A673 (cell line): ENCODE data around the gene ZNF205.

ENCODE experiments used
- EZH2 ChIP-seq: fragments of 200-600 bp; sonication (generic); IDR thresholded peaks from 2 replicates; pipeline ENCODE4 v1.6.1; 2017; ENCODE audit warnings: borderline replicate concordance, low read depth, mild to moderate bottlenecking, mixed read lengths, antibody characterized with exemption, low read length; ENCODE audit not compliant: poor library complexity, severe bottlenecking
- TF ChIP-seq, protein P1 (sequence below): fragments of 300-800, 200-600 bp; sonication (generic); conservative IDR thresholded peaks from 2 replicates; pipeline ENCODE4 v1.5.1; 2017; ENCODE audit warnings: low read depth, mild to moderate bottlenecking, antibody characterized with exemption, low read length, moderate library complexity, mixed read lengths

DNA sequence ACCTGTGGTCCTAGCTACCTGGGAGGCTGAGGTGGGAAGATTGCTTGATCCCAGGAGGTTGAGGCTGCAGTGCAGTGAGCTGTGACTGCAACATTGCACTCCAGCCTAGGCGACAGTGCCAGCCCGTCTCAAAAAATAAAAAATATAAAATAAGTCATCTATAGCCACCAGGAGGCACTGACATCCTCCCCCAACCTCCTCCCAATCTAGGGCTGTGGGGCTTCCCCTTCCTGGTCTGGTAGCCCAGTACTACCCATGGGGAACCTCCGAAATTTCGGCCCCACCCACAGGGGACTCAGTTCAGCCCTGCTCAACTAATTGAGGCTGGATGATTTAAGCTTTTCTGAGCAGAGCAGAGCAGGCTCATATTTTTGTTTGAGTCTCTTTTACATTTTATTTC is 16.5 kb upstream of the ZNF205 start:
- TF ChIP-seq EZH2 = no peak
- TF ChIP-seq, protein P1, sequence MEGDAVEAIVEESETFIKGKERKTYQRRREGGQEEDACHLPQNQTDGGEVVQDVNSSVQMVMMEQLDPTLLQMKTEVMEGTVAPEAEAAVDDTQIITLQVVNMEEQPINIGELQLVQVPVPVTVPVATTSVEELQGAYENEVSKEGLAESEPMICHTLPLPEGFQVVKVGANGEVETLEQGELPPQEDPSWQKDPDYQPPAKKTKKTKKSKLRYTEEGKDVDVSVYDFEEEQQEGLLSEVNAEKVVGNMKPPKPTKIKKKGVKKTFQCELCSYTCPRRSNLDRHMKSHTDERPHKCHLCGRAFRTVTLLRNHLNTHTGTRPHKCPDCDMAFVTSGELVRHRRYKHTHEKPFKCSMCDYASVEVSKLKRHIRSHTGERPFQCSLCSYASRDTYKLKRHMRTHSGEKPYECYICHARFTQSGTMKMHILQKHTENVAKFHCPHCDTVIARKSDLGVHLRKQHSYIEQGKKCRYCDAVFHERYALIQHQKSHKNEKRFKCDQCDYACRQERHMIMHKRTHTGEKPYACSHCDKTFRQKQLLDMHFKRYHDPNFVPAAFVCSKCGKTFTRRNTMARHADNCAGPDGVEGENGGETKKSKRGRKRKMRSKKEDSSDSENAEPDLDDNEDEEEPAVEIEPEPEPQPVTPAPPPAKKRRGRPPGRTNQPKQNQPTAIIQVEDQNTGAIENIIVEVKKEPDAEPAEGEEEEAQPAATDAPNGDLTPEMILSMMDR = peak; percentile 44
